ENCODE data around the gene RHOH.

The RHOH gene

GRCh38 chr4:40238700-40239548 lies 42.1 kb downstream of the RHOH start:
- peak; percentile 78 for DNase-seq

GRCh38 chr4:40240040-40240653 lies 43.3 kb downstream of the RHOH start:
- DNase-seq, result no peak

DNA sequence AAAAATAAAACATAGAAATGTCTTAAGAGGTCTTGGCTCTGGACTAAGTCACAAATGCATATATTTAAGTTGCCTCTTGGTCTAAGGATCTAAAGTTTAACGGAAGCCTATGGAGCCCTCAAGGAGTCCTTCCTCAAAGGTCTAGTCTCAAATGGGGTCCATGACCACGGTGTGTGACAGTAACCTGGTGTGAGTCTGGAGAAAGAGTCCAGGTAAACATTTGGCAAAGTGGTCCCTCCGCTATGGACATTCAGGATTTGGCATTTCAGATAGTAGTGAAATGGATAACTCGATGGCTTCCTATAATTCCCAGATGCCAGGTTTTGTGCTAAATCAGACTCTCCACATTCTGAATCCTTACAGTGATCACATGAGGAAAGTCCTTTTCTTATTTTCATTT lies 44.2 kb downstream of the RHOH start:
- DNase-seq, result no peak

GRCh38 chr4:40241941-40242340 lies 45.1 kb downstream of the RHOH start:
- DNase-seq, result peak; percentile 52

- no peak for DNase-seq
Measured at GRCh38 chr4:40243386-40243948, 46.6 kb downstream of the RHOH start.

DNA sequence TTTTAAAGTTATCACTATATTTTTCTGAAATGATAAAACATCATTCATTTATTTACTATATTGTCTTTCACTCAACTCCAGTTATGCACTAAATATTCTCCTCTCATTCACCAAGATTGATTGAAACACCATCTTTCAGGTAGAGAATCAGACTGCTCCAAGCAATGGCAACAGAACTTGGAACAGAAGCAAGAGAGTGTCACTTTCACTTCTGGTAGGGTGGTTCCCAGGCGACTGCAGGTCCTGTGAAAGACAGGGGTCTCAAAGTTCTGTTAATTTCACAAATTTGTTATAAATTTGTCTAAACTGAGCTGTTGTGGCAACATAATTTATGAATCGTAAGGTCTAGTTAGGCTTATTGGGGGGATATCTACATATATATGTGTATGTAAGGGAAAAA lies 47.8 kb downstream of the RHOH start:
- no peak for DNase-seq

- no peak for DNase-seq
Measured at GRCh38 chr4:40245550-40245949, 48.7 kb downstream of the RHOH start.

GRCh38 chr4:40246011-40246900 lies 49.4 kb downstream of the RHOH start:
- no peak for DNase-seq

- DNase-seq, result no peak
Measured at GRCh38 chr4:40246938-40247337, 50.1 kb downstream of the RHOH start.

GRCh38 chr4:40247350-40247749 lies 50.5 kb downstream of the RHOH start:
- DNase-seq, result peak; percentile 44

GRCh38 chr4:40251366-40251765 lies 54.5 kb downstream of the RHOH start:
- DNase-seq, result no peak

DNA sequence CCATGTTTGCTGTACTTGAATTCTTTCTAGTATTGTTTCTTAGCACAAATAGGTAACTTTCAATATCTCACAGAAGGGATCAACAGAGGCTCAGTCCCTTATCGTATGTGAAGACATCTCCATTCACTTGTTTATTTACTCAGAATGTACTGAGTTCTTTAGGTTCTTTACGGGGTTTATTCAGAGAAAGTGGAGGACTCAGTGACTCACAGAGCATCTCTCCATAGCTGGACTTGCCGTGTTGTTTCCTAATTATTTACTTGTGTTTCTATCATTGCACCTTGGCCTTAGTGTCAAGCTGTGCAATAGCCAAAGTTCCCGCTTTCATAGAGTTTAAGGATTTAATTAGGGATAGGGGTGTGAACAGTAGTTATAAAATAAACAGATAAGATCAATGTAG lies 57.1 kb downstream of the RHOH start:
- no peak for DNase-seq

GRCh38 chr4:40254608-40255392 lies 58.0 kb downstream of the RHOH start:
- no peak for DNase-seq

DNA sequence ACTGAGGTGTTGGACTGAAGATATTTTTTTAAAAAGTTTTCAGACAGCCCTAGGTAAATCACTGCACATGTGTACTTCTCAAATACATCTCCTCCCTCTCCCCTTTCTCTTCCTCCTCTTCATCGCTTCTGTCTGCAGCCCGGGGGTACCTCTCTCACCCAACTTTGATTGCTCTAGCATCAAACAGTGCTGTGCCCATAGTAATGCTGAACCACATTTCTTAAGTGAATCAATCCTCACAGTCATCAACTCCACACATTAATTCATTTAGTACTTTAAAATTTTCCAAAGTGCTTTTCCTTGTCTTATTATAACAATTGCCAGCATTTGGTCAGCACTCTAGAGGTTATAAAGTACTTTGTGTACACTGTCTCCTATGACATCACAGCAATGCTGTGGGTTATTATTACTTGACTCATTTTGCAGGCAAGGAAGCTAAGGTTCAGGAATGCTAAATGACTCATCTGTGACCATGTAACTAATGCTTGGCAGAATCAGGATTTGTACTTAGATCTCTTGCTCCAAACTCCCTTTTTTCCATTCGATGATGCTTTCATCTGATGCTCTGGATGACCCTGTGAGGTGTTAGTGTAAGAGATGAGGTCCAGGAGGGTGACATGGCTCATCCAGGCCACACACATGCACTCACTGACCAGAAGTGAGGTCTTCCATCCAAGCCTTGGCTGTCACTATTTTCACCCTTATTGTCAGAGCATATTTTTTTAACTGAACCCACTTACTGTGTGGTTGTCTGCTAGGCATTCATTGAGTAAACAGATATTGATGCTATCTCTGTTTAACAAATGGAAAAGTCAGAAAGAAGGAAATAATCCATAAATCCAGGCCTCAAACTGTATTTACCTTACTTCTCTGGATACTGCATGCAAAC lies 58.8 kb downstream of the RHOH start:
- DNase-seq, result no peak

GRCh38 chr4:40256329-40256728 lies 59.5 kb downstream of the RHOH start:
- DNase-seq, result no peak

DNA sequence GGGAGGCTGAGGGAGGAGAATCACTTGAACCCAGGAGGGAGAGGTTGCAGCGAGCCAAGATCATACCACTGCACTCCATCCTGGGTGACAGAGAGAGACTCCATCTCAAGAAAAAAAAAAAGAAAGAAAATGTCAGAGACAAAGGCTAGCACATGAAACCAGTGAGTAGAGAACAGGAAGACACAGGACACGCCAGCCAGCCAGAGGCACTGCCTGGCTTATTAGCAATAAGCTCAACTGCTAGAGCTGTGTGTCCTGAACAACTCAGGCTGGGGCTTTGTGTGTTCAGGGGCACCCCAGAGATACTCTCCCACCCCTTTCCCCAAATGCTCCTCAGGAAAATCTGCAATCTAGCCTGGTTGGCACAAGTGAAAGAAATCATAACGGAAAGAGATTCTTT lies 60.0 kb downstream of the RHOH start:
- DNase-seq, result no peak

DNA sequence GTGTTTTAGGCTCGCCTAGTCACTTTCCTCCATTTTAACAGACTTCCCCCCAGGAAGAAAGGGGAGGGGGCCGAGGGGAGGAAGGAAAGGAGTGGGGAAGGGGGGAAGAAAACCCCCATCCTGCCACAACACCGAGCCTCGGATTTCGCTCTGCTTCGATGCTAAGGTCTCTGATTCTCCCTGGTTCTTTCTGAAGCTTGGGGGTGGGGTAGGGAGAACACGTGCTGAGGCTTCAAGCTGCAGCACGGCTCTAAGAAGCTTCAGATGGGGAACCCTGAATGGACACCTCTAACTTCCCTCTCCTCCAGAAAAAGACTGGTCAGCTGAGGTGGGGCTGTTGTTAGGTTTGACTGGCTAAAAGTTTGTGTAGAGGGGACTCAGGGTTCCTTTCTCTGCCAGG lies 61.8 kb downstream of the RHOH start:
- DNase-seq, result no peak

GRCh38 chr4:40261231-40262076 lies 64.6 kb downstream of the RHOH start:
- DNase-seq, result no peak

- no peak for DNase-seq
Measured at GRCh38 chr4:40262077-40262528, 65.3 kb downstream of the RHOH start.

- no peak for DNase-seq
Measured at GRCh38 chr4:40262861-40263260, 66.0 kb downstream of the RHOH start.
